Duodenal mucosa (tissue), 2 donors: ENCODE results near the gene ANKRD66.
"Not testable (repeated sequence)": the region's sequence is repeated elsewhere in the genome, so short reads cannot be mapped to it uniquely, and the experiment has no call there.

Source experiments
- H3K27ac ChIP-seq: one replicate; pipeline ENCODE4 v1.7.0; 2013; ENCODE audit warnings: low read depth, low read length
- H3K27me3 ChIP-seq, 2 donors: one replicate each; pipeline ENCODE4 v1.7.0; 2013; ENCODE audit warnings: low read length in 2 of 2, control low read depth in 1 of 2; ENCODE audit not compliant: insufficient read depth in 2 of 2, control insufficient read depth in 1 of 2
- H3K36me3 ChIP-seq, 2 donors: one replicate each; pipeline ENCODE4 v1.7.0; 2013; ENCODE audit warnings: low read length in 2 of 2, control low read depth in 1 of 2; ENCODE audit not compliant: insufficient read depth in 2 of 2, control insufficient read depth in 1 of 2
- H3K4me1 ChIP-seq, 2 donors: one replicate each; pipeline ENCODE4 v1.7.0; 2013; ENCODE audit warnings: low read length in 2 of 2, control low read depth in 1 of 2; ENCODE audit not compliant: insufficient read depth in 2 of 2, control insufficient read depth in 1 of 2
- H3K4me3 ChIP-seq, 2 donors: one replicate each; pipeline ENCODE4 v1.7.0; 2013; ENCODE audit warnings: low read length in 2 of 2, low read depth in 1 of 2
- H3K9ac ChIP-seq, 2 donors: one replicate each; pipeline ENCODE4 v1.7.0; 2013; ENCODE audit warnings: low read length in 2 of 2, low read depth in 1 of 2
- H3K9me3 ChIP-seq, 2 donors: one replicate each; pipeline ENCODE4 v1.7.0; 2013; ENCODE audit warnings: low read length in 2 of 2, control low read depth in 1 of 2; ENCODE audit not compliant: control insufficient read depth in 1 of 2

The ANKRD66 gene

DNA sequence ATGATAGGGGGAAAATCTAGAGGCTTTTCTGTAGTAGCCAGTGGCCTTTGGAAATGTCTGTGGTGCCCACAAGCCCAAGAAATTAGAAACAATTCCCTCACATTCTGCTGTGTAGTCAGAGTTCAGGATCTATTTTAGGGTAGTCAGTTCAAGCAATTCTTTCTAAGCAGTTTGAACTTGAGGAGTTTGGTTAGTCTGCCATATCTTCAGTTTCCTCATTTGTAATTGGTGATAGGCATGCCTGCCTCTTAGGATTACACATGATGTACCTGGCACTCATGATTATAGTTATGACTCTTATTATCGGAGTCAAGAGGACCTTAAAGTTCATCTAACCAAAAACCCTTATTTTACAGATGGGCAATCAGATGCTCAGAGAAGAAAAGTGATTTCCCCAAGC, 25.3 kb downstream of the ANKRD66 start:
- Histone ChIP-seq H3K27ac (no peak overlapping the region), H3K9ac (no peak overlapping the region), H3K9me3 (no peaks in the 10 kb centered on the region)

DNA sequence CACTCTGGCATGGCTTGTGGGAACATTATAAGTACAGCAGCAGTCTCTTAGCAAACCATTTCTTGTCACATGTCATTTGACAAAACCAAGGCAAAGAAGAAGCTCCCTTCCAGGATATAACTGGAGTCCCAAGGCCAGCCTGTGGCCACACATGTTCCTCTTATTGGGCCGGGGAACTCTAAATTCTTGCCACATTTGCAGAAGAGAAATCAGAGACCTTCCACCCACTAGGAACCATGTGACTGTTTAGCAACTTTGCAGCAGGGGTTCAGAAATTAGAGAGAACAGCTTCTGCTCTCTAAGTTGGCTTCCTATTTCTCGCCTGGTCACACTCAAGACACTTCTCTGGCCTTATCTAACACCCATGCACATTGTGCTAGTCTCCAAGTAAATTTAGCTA, 26.0 kb downstream of the ANKRD66 start:
- H3K4me3 ChIP-seq = no peak overlapping the region
- no peaks in the 10 kb centered on the region for H3K9me3 ChIP-seq
- H3K9ac ChIP-seq = no peak overlapping the region
- no peak overlapping the region for H3K27ac ChIP-seq
- H3K4me1 ChIP-seq = no peaks in the 10 kb centered on the region
- H3K36me3 ChIP-seq = no peaks in the 10 kb centered on the region
- H3K27me3 ChIP-seq = no peaks in the 10 kb centered on the region

More for the DNA sequence above, 25.3 kb downstream of the ANKRD66 start:
- no peaks in the 10 kb centered on the region for H3K27me3 ChIP-seq
- H3K4me1 ChIP-seq = no peaks in the 10 kb centered on the region
- H3K4me3 ChIP-seq = no peak overlapping the region
- H3K36me3 ChIP-seq = no peaks in the 10 kb centered on the region

DNA sequence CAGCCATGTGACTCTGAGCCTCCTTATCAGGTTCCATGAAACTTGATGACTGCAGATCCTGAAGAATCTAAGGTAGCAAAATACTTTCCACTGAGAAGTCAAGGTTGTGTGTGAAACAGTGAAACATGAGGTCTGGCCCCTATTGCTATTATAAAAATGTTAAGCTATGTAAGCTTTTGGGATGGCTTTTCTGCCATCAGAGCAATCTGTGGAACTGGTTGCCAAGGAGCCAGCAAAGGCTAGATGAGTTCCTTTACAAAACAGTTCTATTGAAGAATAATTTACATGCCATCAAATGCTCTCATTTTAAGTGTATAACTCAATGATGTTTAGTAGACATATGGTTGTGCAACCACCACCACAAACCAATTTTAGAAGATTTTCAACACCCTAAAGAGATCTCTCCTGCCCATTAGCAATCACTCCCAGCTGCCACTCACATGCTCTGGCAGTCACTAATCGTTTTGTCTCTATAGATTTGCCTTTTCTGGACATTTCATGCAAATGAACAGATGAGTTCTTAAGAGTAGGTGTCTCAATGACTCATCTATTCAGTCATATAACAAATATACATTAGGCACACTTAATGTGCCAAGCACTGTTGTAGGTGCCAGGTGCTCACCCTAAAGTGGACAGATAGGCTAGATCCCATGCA, 26.6 kb downstream of the ANKRD66 start:
- Histone ChIP-seq H3K27me3 (no peaks in the 10 kb centered on the region), H3K4me3 (no peak overlapping the region), H3K9ac (no peak overlapping the region), H3K27ac (no peak overlapping the region), H3K36me3 (no peaks in the 10 kb centered on the region), H3K9me3 (no peaks in the 10 kb centered on the region), H3K4me1 (no peaks in the 10 kb centered on the region)

DNA sequence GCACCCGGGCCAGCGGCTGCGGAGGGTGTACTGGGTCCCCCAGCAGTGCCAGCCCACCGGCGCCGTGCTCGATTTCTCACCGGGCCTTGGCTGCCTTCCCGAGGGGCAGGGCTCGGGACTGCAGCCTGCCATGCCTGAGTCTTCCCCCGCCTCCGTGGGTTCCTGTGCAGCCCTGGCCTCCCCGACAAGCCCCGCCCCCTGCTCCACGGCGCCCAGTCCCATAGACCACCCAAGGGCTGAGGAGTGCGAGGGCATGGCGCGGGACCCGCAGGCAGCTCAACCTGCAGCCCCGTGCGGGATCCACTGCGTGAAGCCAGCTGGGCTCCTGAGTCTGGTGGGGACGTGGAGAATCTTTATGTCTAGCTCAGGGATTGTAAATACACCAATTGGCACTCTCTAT, 28.0 kb downstream of the ANKRD66 start:
- H3K36me3 ChIP-seq, H3K9me3 ChIP-seq, H3K4me3 ChIP-seq, H3K9ac ChIP-seq, H3K27ac ChIP-seq, H3K27me3 ChIP-seq, H3K4me1 ChIP-seq: not testable (repeated sequence)

DNA sequence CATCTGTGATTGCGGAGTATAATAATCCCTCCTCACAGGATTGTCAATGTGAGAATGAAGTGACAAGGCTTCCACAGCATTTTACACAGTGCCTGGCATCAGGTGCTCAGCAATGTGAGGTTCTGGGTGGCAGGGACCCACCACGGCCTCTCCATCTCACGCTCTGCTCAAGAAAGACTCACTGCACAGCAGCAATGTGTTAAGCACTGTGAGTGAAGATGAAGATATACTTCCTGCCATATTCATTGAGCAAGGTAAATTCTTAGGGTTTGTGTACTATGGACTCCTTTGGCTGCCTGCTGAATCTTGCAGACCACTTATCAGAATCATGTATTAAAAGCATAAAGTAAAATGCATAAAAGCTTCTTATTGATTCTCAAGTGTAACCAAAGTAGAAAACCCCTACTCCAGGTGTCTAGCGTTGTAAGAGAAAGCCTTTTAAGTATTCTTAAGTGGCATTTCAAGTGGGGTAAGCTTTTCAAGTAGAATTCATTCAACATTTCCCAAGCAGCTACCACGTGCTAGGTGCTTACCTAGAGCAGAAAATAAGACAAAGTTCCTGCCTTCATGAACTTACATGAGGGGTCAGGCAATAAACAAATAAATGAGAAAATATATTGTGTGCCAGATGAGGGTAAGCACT, 29.5 kb downstream of the ANKRD66 start:
- H3K4me3 ChIP-seq = no peak overlapping the region

DNA sequence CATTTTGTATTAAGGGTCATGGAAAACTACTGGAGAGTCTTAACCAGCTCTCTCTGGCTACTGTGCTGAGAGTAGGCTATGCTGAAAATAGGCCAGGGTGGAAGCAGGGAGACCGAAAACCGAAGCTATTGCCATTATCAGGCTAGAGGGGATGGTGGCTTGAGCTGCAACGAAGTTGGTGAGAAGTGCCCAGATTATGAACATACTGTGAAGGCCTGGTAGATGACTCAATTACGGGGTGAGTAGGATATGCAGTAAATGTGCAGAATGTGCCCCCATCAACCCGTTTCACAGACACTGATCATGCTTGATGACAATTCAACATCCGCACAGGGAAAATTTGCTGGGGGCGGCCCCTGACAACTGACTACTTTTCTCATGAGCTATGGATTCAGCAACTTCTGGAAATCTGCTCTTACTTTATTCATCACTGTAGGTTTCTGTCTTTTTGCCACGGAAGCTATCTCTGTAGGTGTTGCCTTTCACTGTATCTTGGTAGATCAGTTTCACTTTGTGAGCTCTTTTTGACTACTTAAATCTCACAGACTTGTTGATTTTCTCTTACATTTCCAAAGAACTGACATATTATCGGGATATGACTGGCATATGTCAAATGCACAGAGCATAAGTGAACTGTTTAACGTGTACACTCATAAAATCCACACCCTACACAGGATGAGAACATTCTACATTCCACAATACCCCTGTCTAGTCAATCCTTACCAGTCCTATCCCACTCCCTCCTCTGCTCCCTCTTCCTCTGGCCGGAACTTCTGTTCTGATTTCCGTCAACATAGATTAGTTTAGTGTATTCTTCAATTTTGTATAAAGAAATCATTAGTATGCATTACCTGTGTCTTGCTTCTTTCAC, 31.0 kb downstream of the ANKRD66 start:
- Histone ChIP-seq H3K36me3 (no peaks in the 10 kb centered on the region), H3K27me3 (no peaks in the 10 kb centered on the region), H3K4me3 (no peak overlapping the region), H3K4me1 (no peaks in the 10 kb centered on the region), H3K27ac (no peak overlapping the region), H3K9me3 (no peaks in the 10 kb centered on the region), H3K9ac (no peak overlapping the region)

More for the DNA sequence above, 29.5 kb downstream of the ANKRD66 start:
- Histone ChIP-seq H3K36me3 (no peaks in the 10 kb centered on the region), H3K9ac (no peak overlapping the region), H3K27me3 (no peaks in the 10 kb centered on the region), H3K4me1 (no peaks in the 10 kb centered on the region), H3K9me3 (no peaks in the 10 kb centered on the region), H3K27ac (no peak overlapping the region)

DNA sequence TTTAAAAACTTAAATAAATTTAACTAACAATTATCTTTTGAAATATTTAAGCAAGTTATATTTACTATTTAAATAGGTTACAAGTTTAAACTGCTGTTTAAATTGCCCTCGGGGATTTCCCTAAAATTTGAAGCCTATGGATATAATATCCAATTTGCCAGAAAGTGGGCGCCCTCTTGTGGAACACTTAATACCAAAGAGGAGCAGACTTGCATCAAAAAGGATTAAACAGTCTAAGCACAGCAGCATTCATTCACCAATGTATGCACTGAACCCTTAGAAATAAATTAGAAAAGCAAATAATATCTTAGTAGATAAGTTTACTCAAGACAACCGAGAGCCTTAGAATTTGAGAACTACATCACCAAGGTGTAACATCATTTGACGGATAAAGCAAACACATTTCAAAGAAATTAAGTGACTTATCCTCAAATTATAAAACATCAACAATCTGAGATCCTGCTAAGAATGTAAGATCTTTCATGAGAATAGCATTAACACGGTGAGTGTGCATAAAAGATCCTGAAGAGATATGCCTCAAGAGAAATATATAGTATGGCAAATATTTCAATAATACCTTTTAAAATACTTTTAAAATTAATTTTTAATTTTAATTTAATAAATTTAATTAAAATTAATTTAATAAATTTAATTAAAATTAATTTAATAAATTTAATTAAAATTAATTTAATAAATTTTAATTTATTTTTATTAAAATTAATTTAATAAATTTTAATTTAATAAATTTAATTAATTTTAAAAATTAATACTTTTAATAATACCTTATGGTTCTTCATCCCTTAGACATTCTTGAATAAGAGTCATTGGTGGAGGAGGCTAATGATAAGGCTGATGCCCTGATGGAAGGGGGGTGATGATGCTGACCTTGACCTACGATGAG, 35.0 kb downstream of the ANKRD66 start:
- H3K36me3 ChIP-seq = no peaks in the 10 kb centered on the region

DNA sequence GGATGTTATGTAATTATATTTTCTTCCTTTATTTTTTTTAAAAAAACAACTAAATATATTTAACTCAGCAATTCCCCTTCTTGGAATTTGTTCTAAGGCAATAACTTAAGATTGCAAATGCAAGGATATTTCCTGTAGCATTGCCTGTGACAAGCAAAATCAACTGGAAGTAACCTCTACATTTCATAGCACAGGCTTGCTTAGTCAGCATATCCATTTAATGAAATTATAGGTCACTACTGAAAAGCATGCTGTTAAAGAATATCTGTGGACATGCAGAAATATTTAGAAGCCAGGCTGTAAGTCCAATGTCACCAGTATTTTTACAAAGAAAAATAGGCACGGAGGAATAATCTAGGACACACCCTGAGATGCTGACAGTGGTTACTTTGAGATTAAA, 37.8 kb downstream of the ANKRD66 start:
- Histone ChIP-seq H3K27me3 (no peaks in the 10 kb centered on the region), H3K27ac (no peak overlapping the region), H3K4me3 (no peak overlapping the region), H3K9ac (no peak overlapping the region), H3K36me3 (no peaks in the 10 kb centered on the region), H3K4me1 (peaks cover 5 to 8% of the 10 kb centered on the region in 2 donors), H3K9me3 (no peaks in the 10 kb centered on the region)

More for the DNA sequence above, 35.0 kb downstream of the ANKRD66 start:
- no peak overlapping the region for H3K27ac ChIP-seq
- no peak overlapping the region for H3K9ac ChIP-seq
- H3K4me3 ChIP-seq = no peak overlapping the region
- H3K4me1 ChIP-seq = no peaks in the 10 kb centered on the region
- H3K9me3 ChIP-seq = no peaks in the 10 kb centered on the region
- no peaks in the 10 kb centered on the region for H3K27me3 ChIP-seq

DNA sequence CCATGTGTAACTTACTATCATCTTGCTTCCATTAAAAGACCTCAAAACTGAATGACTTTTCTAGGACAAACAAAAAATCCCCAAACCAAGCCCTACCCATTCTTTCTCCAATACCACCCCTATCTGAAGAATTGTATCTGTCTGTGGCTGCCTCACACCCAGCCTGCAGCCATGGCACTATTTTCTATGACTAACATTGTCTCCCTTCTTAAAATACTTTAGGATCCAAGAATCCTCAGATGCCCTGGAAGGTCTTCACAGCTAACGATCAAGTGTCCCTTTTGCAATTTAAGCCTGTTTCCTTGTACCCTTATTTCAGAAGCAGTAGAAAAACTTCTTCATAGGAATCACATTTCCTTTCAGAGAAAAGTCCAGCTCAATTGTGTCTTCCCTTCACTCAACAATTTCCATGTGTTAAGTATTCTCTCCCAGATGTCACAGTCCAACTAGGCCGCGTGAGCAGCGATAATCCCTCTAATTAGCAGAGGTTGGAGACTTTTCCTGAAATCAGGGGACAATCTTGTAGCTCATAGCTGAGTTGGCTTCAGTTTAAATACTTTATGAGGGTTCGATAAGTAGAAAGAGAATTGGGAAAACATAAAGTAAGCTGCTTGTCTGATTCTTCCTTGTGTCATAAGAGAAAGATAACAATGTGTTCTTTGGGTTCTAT, 41.3 kb downstream of the ANKRD66 start:
- Histone ChIP-seq H3K9ac (no peak overlapping the region), H3K27ac (no peak overlapping the region), H3K27me3 (no peaks in the 10 kb centered on the region), H3K9me3 (no peaks in the 10 kb centered on the region), H3K4me3 (no peak overlapping the region), H3K4me1 (peaks cover 15 to 28% of the 10 kb centered on the region in 2 donors), H3K36me3 (no peaks in the 10 kb centered on the region)
